Left lung (tissue), 10 donors: ENCODE results near the gene ITPK1. TPM values are rescaled to one million over a fixed set of nuclear protein-coding genes. Genes with fewer than 3 reads are reported as not detected.

ENCODE experiments used
- ATAC-seq: fragments of 200-7000 bp; cut with Tn5 transposase; one replicate; pipeline ENCODE4 v1.9.1; 2020; ENCODE audit warnings: moderate library complexity
- DNase-seq, 4 donors: peaks; one replicate each; pipeline ENCODE4 v3.0.0-alpha.2; 2013 to 2020
- H3K27ac ChIP-seq, 2 donors: fragments of 200-600 bp; sonication (generic) in 1 of 2; one replicate each; pipeline versions ENCODE4 v1.5.0 to v1.8.0; 2020 to 2021
- H3K27me3 ChIP-seq, 2 donors: fragments of 200-600 bp; sonication (generic) in 1 of 2; one replicate each; pipeline versions ENCODE4 v1.5.0 to v1.8.0; 2020 to 2021
- H3K36me3 ChIP-seq, 2 donors: fragments of 200-600 bp; sonication (generic) in 1 of 2; one replicate each; pipeline versions ENCODE4 v1.5.0 to v1.8.0; 2020 to 2021
- H3K4me1 ChIP-seq, 2 donors: fragments of 200-600 bp; one replicate each; pipeline ENCODE4 v1.8.0; 2021
- H3K4me3 ChIP-seq, 2 donors: fragments of 200-600 bp; sonication (generic) in 1 of 2; one replicate each; pipeline versions ENCODE4 v1.5.0 to v1.8.0; 2020 to 2021; ENCODE audit warnings: mild to moderate bottlenecking in 1 of 2
- H3K9me3 ChIP-seq, 2 donors: fragments of 200-600 bp; sonication (generic) in 1 of 2; one replicate each; pipeline versions ENCODE4 v1.5.0 to v1.8.0; 2020 to 2021
- CTCF ChIP-seq, 2 donors: fragments of 200-600 bp; sonication (generic) in 1 of 2; IDR thresholded peaks; one replicate each; pipeline versions ENCODE4 v1.5.0 to v1.8.0; 2021; ENCODE audit warnings: antibody characterized with exemption in 2 of 2
- intact Hi-C, 2 donors: fragments of 100-400 bp; cut with DNase I; formaldehyde crosslinking; loops; one replicate each; pipeline versions ENCODE4 v1.11.2 to v1.14.2; 2022
- polyA plus RNA-seq, 6 donors: library from polyadenylated mRNA; unstranded; fragments of 120-200 nt; gene quantifications; one replicate each; pipeline ENCODE4 v1.2.1, GENCODE V29; 2013; ENCODE audit not compliant: insufficient read length in 6 of 6
- total RNA-seq, 2 donors: library from RNA; stranded (reverse); fragmentation: NEBNext Ultra II Directional; extraction: Animal tissue kit (Norgen Biotek cat#: 25700); gene quantifications; one replicate each; pipeline ENCODE4 v1.2.1, GENCODE V29; 2021
- donor health status: DM: no; HTN: yes; CAD: no.
- donor health status: DM: no; HTN: no; CAD: no.

The ITPK1 gene
- total and polyA plus RNA-seq, 8 donors: 18.1 to 108 (median 20.8) TPM

DNA sequence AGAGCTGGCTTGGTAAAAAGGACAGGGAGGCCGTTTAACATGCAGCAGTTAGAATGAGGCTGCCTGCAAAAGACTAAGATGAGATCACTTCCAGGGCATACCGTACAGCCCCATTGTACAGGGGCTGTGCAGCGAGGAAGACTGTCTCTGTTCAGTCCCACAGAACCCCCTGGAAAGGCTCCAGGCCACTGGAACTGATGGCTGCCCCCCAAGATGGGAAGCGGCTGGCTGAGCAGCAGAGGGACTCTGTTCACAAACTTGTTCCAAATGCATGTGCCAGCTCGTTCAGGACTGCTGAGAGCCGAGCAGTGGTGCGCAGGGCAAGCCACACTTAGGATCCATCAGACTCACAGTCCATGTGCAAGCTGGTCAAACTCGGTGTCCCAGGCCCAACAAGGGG is 109.9 kb downstream of the ITPK1 start:
- peak in 1 of 4 donors; percentile 49 for DNase-seq
- TF ChIP-seq CTCF (IDR thresholded peaks at IDR 0.05): no peak
- Histone ChIP-seq H3K36me3 (no peaks in the 10 kb centered on the region), H3K4me1 (peaks cover 0 to 29% of the 10 kb centered on the region in 2 donors), H3K27ac (no peak overlapping the region), H3K27me3 (no peaks in the 10 kb centered on the region), H3K4me3 (no peak overlapping the region), H3K9me3 (no peaks in the 10 kb centered on the region)
- no peak for ATAC-seq
- intact Hi-C loops: no loop called here

DNA sequence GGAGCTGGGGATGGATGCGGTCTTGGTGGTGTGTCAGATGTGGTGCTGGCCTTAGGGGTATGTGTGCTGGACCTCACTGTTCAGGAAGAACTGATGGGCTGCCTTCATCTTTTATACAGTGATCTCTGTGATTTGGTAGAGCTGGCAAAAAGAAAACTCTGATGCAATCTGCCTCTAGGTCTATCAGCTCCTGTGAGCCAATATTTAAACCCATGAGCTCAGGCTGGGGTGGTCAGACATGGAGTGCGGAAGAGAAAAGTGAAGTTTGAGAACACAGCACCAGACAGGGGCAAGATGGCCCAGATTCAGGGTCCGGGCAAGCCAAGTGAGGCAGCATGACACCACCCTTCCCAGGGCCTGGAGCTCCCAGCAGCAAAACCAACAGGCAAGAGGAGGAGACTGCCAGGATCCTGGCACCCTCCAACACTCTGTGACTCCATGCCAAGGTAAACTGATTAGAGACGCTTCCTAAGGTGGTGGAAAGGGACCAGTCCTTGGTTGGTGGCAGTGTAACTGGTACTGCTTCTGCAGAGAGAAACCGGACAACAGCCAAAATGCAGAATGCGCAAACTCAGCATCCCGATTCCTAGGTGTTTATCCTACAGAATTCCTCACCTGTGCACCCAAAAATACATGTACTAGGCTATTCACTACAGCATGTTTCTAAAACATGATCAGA is 110.5 kb downstream of the ITPK1 start:
- intact Hi-C loops: no loop called here
- ATAC-seq: no peak
- DNase-seq: peak in 1 of 4 donors; percentile 27

DNA sequence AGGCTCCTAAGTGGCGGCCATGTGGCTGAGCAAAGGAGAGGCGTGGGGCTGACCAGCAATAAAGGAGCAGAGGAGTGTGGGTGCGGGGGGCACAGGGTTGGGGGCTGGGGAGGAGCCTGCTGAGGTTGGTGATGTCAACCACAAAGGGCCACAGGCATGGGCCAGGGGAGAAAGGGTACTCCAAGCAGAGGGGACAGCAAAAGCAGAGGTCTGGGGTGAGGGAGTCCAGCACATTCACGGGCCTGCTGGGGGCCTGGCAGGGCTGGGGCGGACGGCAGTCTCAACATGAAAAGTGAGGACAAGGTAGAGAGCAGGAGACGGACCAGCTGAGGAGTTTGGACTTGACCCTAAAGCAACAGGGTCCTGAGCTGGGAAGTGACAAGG is 111.0 kb downstream of the ITPK1 start:
- no peak for TF ChIP-seq CTCF (IDR thresholded peaks at IDR 0.05)
- intact Hi-C loops: no loop called here

More for the DNA sequence above, 110.5 kb downstream of the ITPK1 start:
- H3K9me3 ChIP-seq: no peaks in the 10 kb centered on the region
- TF ChIP-seq CTCF (IDR thresholded peaks at IDR 0.05): no peak
- no peak overlapping the region for H3K27ac ChIP-seq
- no peaks in the 10 kb centered on the region for H3K36me3 ChIP-seq
- H3K27me3 ChIP-seq: no peaks in the 10 kb centered on the region
- no peak overlapping the region for H3K4me3 ChIP-seq
- peaks cover 0 to 29% of the 10 kb centered on the region in 2 donors for H3K4me1 ChIP-seq

GRCh38 chr14:93003945-93004698 is 111.6 kb downstream of the ITPK1 start:
- no peak for TF ChIP-seq CTCF (IDR thresholded peaks at IDR 0.05)
- no peaks in the 10 kb centered on the region for H3K27me3 ChIP-seq
- H3K36me3 ChIP-seq: peaks cover 0 to 10% of the 10 kb centered on the region in 2 donors
- intact Hi-C loops: no loop called here
- H3K27ac ChIP-seq: no peak overlapping the region
- H3K9me3 ChIP-seq: no peaks in the 10 kb centered on the region
- peak in 1 of 4 donors; percentile 51 for DNase-seq
- no peak for ATAC-seq
- H3K4me3 ChIP-seq: no peak overlapping the region
- peaks cover 0 to 26% of the 10 kb centered on the region in 2 donors for H3K4me1 ChIP-seq

More for the DNA sequence above, 111.0 kb downstream of the ITPK1 start:
- H3K27ac ChIP-seq: no peak overlapping the region
- H3K36me3 ChIP-seq: peaks cover 0 to 4% of the 10 kb centered on the region in 2 donors
- no peaks in the 10 kb centered on the region for H3K27me3 ChIP-seq
- no peak overlapping the region for H3K4me3 ChIP-seq
- DNase-seq: peak in 1 of 4 donors; percentile 53
- no peak for ATAC-seq
- no peaks in the 10 kb centered on the region for H3K9me3 ChIP-seq
- H3K4me1 ChIP-seq: peaks cover 0 to 29% of the 10 kb centered on the region in 2 donors

GRCh38 chr14:93002851-93003298 is 112.8 kb downstream of the ITPK1 start:
- Histone ChIP-seq H3K36me3 (peaks cover 0 to 11% of the 10 kb centered on the region in 2 donors), H3K27me3 (no peaks in the 10 kb centered on the region), H3K27ac (no peak overlapping the region), H3K4me3 (no peak overlapping the region), H3K4me1 (peaks cover 0 to 13% of the 10 kb centered on the region in 2 donors), H3K9me3 (no peaks in the 10 kb centered on the region)
- TF ChIP-seq CTCF (IDR thresholded peaks at IDR 0.05): no peak
- no peak for ATAC-seq
- peak in 1 of 4 donors; percentile 60 for DNase-seq
- intact Hi-C loops: no loop called here
